ENCODE measurements around the gene RASGRF1. TPM values are rescaled to one million over a fixed set of nuclear protein-coding genes. Genes with fewer than 3 reads are reported as not detected.

RASGRF1 gene
- total RNA-seq, 1 donor from 2014 or later: not detected

GRCh38 chr15:79023918-79024317 lies 66.7 kb downstream of the RASGRF1 start:
- no peak overlapping the region for H3K4me3 Mint-ChIP-seq (ENCODE audit: unreplicated experiment)
- DNase-seq (ENCODE audit: low spot score): no peak
- no peaks in the 10 kb centered on the region for H3K9me3 Mint-ChIP-seq (ENCODE audit: unreplicated experiment)
- TF ChIP-seq CTCF (IDR thresholded peaks at IDR 0.05; ENCODE audit: unreplicated experiment): no peak
- peaks cover 4% of the 10 kb centered on the region for H3K36me3 Mint-ChIP-seq (ENCODE audit: low read depth, unreplicated experiment)
- H3K4me1 Mint-ChIP-seq (ENCODE audit: unreplicated experiment): no peaks in the 10 kb centered on the region
- H3K27ac Mint-ChIP-seq (ENCODE audit: unreplicated experiment): no peak overlapping the region
- peaks cover 3% of the 10 kb centered on the region for H3K27me3 Mint-ChIP-seq (ENCODE audit: unreplicated experiment)

- no peaks in the 10 kb centered on the region for H3K9me3 Mint-ChIP-seq (ENCODE audit: unreplicated experiment)
- peaks cover 4% of the 10 kb centered on the region for H3K36me3 Mint-ChIP-seq (ENCODE audit: low read depth, unreplicated experiment)
- H3K4me3 Mint-ChIP-seq (ENCODE audit: unreplicated experiment): no peak overlapping the region
- H3K4me1 Mint-ChIP-seq (ENCODE audit: unreplicated experiment): no peaks in the 10 kb centered on the region
- no peak for DNase-seq (ENCODE audit: low spot score)
- H3K27me3 Mint-ChIP-seq (ENCODE audit: unreplicated experiment): peaks cover 3% of the 10 kb centered on the region
- no peak for TF ChIP-seq CTCF (IDR thresholded peaks at IDR 0.05; ENCODE audit: unreplicated experiment)
- H3K27ac Mint-ChIP-seq (ENCODE audit: unreplicated experiment): peak overlapping the region; percentile 61
Measured at GRCh38 chr15:79023546-79023890, 67.1 kb downstream of the RASGRF1 start.

GRCh38 chr15:79018960-79019359 lies 71.6 kb downstream of the RASGRF1 start:
- no peak for DNase-seq (ENCODE audit: low spot score)
- no peaks in the 10 kb centered on the region for H3K4me1 Mint-ChIP-seq (ENCODE audit: unreplicated experiment)
- no peak for TF ChIP-seq CTCF (IDR thresholded peaks at IDR 0.05; ENCODE audit: unreplicated experiment)
- peaks cover 3% of the 10 kb centered on the region for H3K36me3 Mint-ChIP-seq (ENCODE audit: low read depth, unreplicated experiment)
- H3K27ac Mint-ChIP-seq (ENCODE audit: unreplicated experiment): no peak overlapping the region
- H3K9me3 Mint-ChIP-seq (ENCODE audit: unreplicated experiment): no peaks in the 10 kb centered on the region
- H3K4me3 Mint-ChIP-seq (ENCODE audit: unreplicated experiment): no peak overlapping the region
- peaks cover 5% of the 10 kb centered on the region for H3K27me3 Mint-ChIP-seq (ENCODE audit: unreplicated experiment)

- Mint-ChIP-seq H3K9me3 (ENCODE audit: unreplicated experiment) (no peaks in the 10 kb centered on the region), H3K4me1 (ENCODE audit: unreplicated experiment) (no peaks in the 10 kb centered on the region), H3K36me3 (ENCODE audit: low read depth, unreplicated experiment) (no peaks in the 10 kb centered on the region), H3K4me3 (ENCODE audit: unreplicated experiment) (no peak overlapping the region), H3K27ac (ENCODE audit: unreplicated experiment) (no peak overlapping the region), H3K27me3 (ENCODE audit: unreplicated experiment) (peaks cover 5% of the 10 kb centered on the region)
- no peak for TF ChIP-seq CTCF (IDR thresholded peaks at IDR 0.05; ENCODE audit: unreplicated experiment)
- DNase-seq (ENCODE audit: low spot score): no peak
Measured at GRCh38 chr15:79017953-79018352, 72.6 kb downstream of the RASGRF1 start.

GRCh38 chr15:79016527-79017170 lies 73.9 kb downstream of the RASGRF1 start:
- no peak for TF ChIP-seq CTCF (IDR thresholded peaks at IDR 0.05; ENCODE audit: unreplicated experiment)
- no peaks in the 10 kb centered on the region for H3K9me3 Mint-ChIP-seq (ENCODE audit: unreplicated experiment)
- H3K27ac Mint-ChIP-seq (ENCODE audit: unreplicated experiment): no peak overlapping the region
- peaks cover 5% of the 10 kb centered on the region for H3K27me3 Mint-ChIP-seq (ENCODE audit: unreplicated experiment)
- H3K4me1 Mint-ChIP-seq (ENCODE audit: unreplicated experiment): no peaks in the 10 kb centered on the region
- no peak for DNase-seq (ENCODE audit: low spot score)
- no peaks in the 10 kb centered on the region for H3K36me3 Mint-ChIP-seq (ENCODE audit: low read depth, unreplicated experiment)
- no peak overlapping the region for H3K4me3 Mint-ChIP-seq (ENCODE audit: unreplicated experiment)
